SK-N-SH (cell line): ENCODE data around the gene DHRS12. TPM values are rescaled to one million over a fixed set of nuclear protein-coding genes. Genes with fewer than 3 reads are reported as not detected.

Experiments
- CTCF ChIA-PET: fragments of 300-600, 350-600 bp; formaldehyde crosslinking; extraction: SDS; loops from one replicate; lab custom pipeline; 2021; lab: Yijun Ruan, JAX
- POLR2A ChIA-PET: fragments of 350-600 bp; sonication (Branson Sonifier 250); formaldehyde crosslinking; extraction: SDS; loops from one replicate; lab custom pipeline; 2020; ENCODE audit warnings: antibody characterized with exemption, inconsistent platforms; lab: Yijun Ruan, JAX
- DNase-seq: peaks from one replicate; pipeline ENCODE4 v3.0.0; 2012
- H2AFZ ChIP-seq: fragments of 200-600 bp; sonication (generic); 2 replicates; pipeline ENCODE4 v1.8.1; 2016; ENCODE audit warnings: antibody characterized with exemption, mild to moderate bottlenecking, low read depth
- H3F3A ChIP-seq: fragments of 200-600 bp; sonication (generic); replicated peaks from 2 replicates; pipeline ENCODE3; 2016; ENCODE audit warnings: antibody characterized with exemption, mild to moderate bottlenecking; ENCODE audit not compliant: insufficient read depth
- H3K27ac ChIP-seq, 2 experiments: fragments of 200-500 bp in 1 of 2; fragments of 200-600 bp in 1 of 2; sonication (Bioruptor generic) in 1 of 2; sonication (generic), shearing (Covaris generic) in 1 of 2; 2 replicates each; pipeline versions ENCODE4 v1.5.1 to v1.6.1; 2014 to 2016; ENCODE audit warnings: low read depth in 2 of 2, inconsistent platforms in 1 of 2, low read length in 1 of 2, mild to moderate bottlenecking in 1 of 2, mixed read lengths in 1 of 2
- H3K27me3 ChIP-seq: fragments of 200-600 bp; sonication (generic), shearing (Covaris generic); 2 replicates; pipeline ENCODE4 v1.6.1; 2016; ENCODE audit warnings: mixed run types; ENCODE audit not compliant: insufficient read depth
- H3K36me3 ChIP-seq, 2 experiments: fragments of 200-500 bp in 1 of 2; fragments of 200-600 bp in 1 of 2; sonication (Bioruptor generic) in 1 of 2; sonication (generic) in 1 of 2; replicated peaks in 1 of 2; 2 replicates each; pipeline versions ENCODE3 to v1.5.1; 2014 to 2016; ENCODE audit warnings: low read length in 1 of 2, mild to moderate bottlenecking in 1 of 2; ENCODE audit not compliant: insufficient read depth in 2 of 2, control insufficient read depth in 1 of 2
- H3K4me1 ChIP-seq, 2 experiments: fragments of 200-500 bp in 1 of 2; fragments of 200-600 bp in 1 of 2; sonication (Bioruptor generic) in 1 of 2; sonication (generic), shearing (Covaris generic) in 1 of 2; 2 replicates each; pipeline versions ENCODE4 v1.5.1 to v1.6.1; 2014 to 2016; ENCODE audit warnings: low read depth in 1 of 2, low read length in 1 of 2, mixed run types in 1 of 2; ENCODE audit not compliant: insufficient read depth in 2 of 2, control insufficient read depth in 1 of 2
- H3K4me2 ChIP-seq: fragments of 200-600 bp; sonication (generic), shearing (Covaris generic); 2 replicates; pipeline ENCODE4 v1.6.1; 2017; ENCODE audit warnings: mixed run types
- H3K4me3 ChIP-seq, 2 experiments: fragments of 200-500 bp in 1 of 2; fragments of 200-600 bp in 1 of 2; sonication (Bioruptor generic) in 1 of 2; sonication (generic), shearing (Covaris generic) in 1 of 2; 2 replicates each; pipeline versions ENCODE4 v1.5.1 to v1.8.1; 2014 to 2016; ENCODE audit warnings: low read depth in 2 of 2, inconsistent platforms in 1 of 2, low read length in 1 of 2, mild to moderate bottlenecking in 1 of 2, mixed read lengths in 1 of 2, moderate library complexity in 1 of 2
- H3K79me2 ChIP-seq: fragments of 200-600 bp; sonication (generic); 2 replicates; pipeline ENCODE4 v1.8.1; 2017; ENCODE audit warnings: mild to moderate bottlenecking; ENCODE audit not compliant: insufficient read depth
- H3K9ac ChIP-seq: fragments of 200-600 bp; sonication (generic); 2 replicates; pipeline ENCODE4 v1.6.1; 2017; ENCODE audit warnings: mixed run types
- H3K9me2 ChIP-seq: fragments of 200-600 bp; sonication (generic); 2 replicates; pipeline ENCODE4 v1.6.1; 2017; ENCODE audit warnings: mixed run types
- H3K9me3 ChIP-seq: fragments of 200-600 bp; sonication (generic); 2 replicates; pipeline ENCODE4 v1.6.1; 2017; ENCODE audit warnings: mixed run types, mild to moderate bottlenecking, moderate library complexity
- H4K20me1 ChIP-seq: fragments of 200-600 bp; sonication (generic); 2 replicates; pipeline ENCODE4 v1.6.1; 2017; ENCODE audit warnings: mild to moderate bottlenecking, mixed run types; ENCODE audit not compliant: insufficient read depth
- EP300 ChIP-seq, 2 experiments: IDR thresholded peaks; 2 replicates each; pipeline versions ENCODE4 v1.4.0 to v1.6.1; 2012; ENCODE audit warnings: borderline replicate concordance in 1 of 2, low read depth in 1 of 2, low read length in 1 of 2
- EZH2phosphoT487 ChIP-seq: fragments of 200-600 bp; sonication (generic); IDR thresholded peaks from 2 replicates; pipeline ENCODE4 v1.6.1; 2017; ENCODE audit warnings: low read depth, mixed run types, mild to moderate bottlenecking, antibody characterized with exemption, moderate library complexity, borderline replicate concordance
- FOSL2 ChIP-seq: IDR thresholded peaks from 2 replicates; pipeline ENCODE4 v1.4.0; 2012; ENCODE audit warnings: low read depth, mild to moderate bottlenecking, moderate library complexity, borderline replicate concordance
- JUND ChIP-seq: IDR thresholded peaks from 2 replicates; pipeline ENCODE4 v1.4.0; 2012
- NFIC ChIP-seq: IDR thresholded peaks from 2 replicates; pipeline ENCODE4 v1.4.0; 2012; ENCODE audit warnings: borderline replicate concordance
- NRF1 ChIP-seq: IDR thresholded peaks from 2 replicates; pipeline ENCODE4 v1.6.1; 2012; ENCODE audit warnings: low read depth, mild to moderate bottlenecking, low read length
- PBX3 ChIP-seq: IDR thresholded peaks from 2 replicates; pipeline ENCODE4; 2012
- RCOR1 ChIP-seq: fragments of 150-350 bp; IDR thresholded peaks from 2 replicates; pipeline ENCODE4 v1.6.1; 2017; ENCODE audit warnings: antibody characterized with exemption, low read length
- RFX5 ChIP-seq: IDR thresholded peaks from 2 replicates; pipeline ENCODE4 v1.6.1; 2012; ENCODE audit warnings: mild to moderate bottlenecking, improper control_type of control experiment, low read length
- RXRA ChIP-seq: IDR thresholded peaks from 2 replicates; pipeline ENCODE4 v1.4.0; 2012; ENCODE audit warnings: low read depth, mild to moderate bottlenecking, borderline replicate concordance
- SIN3A ChIP-seq: IDR thresholded peaks from 2 replicates; pipeline ENCODE4 v1.6.1; 2012; ENCODE audit warnings: low read depth, mild to moderate bottlenecking, low read length, moderate library complexity, borderline replicate concordance
- TCF12 ChIP-seq: IDR thresholded peaks from 2 replicates; pipeline ENCODE4 v1.4.0; 2012
- TEAD4 ChIP-seq: IDR thresholded peaks from 2 replicates; pipeline ENCODE4 v1.4.0; 2012; ENCODE audit warnings: mild to moderate bottlenecking, borderline replicate concordance; ENCODE audit not compliant: insufficient read depth
- WGBS: methylation state at CpG from one replicate; pipeline ENCODE4 v1.1.6; 2017; ENCODE audit warnings: low lambda C conversion rate; 5-methylcytosine and 5-hydroxymethylcytosine counted together
- polyA plus RNA-seq, 3 experiments: library from polyadenylated mRNA; depleted of rRNA; stranded (reverse); fragments of >200 nt; gene quantifications; 2 replicates each; pipeline ENCODE4 v1.2.3, GENCODE V29; 2012
- TF ChIP-seq, protein P1 (sequence below): IDR thresholded peaks from 2 replicates; pipeline ENCODE4 v1.4.0; 2012; ENCODE audit warnings: low read depth

The DHRS12 gene
- polyA plus RNA-seq, 1 of the 3 experiments (the other 2 are of a cell fraction) = 9.6 TPM

GRCh38 chr13:51839711-51840540, 36.0 kb upstream of the DHRS12 start:
- Histone ChIP-seq H3K79me2 (no peaks in the 10 kb centered on the region), H3K4me2 (no peak overlapping the region), H3K9me3 (no peaks in the 10 kb centered on the region), H3K36me3 (no peaks in the 10 kb centered on the region), H2AFZ (no peak overlapping the region), H3K4me1 (peaks cover 0 to 8% of the 10 kb centered on the region in 2 experiments; a peak in 1 of 4 replicates), H3K27me3 (no peaks in the 10 kb centered on the region), H3K9me2 (no peaks in the 10 kb centered on the region), H4K20me1 (no peaks in the 10 kb centered on the region), H3K9ac (no peak overlapping the region), H3F3A (no peaks in the 10 kb centered on the region), H3K27ac (no peak overlapping the region), H3K4me3 (no peak overlapping the region)
- DNase-seq = no peak
- TF ChIP-seq SIN3A (no peak), RXRA (no peak), EP300 (IDR thresholded peaks at IDR 0.05; ENCODE audit: borderline replicate concordance in 1 of 2, low read depth in 1 of 2, low read length in 1 of 2) (no peak), NFIC (no peak), PBX3 (no peak), TEAD4 (no peak), RCOR1 (no peak)
- TF ChIP-seq, protein P1, sequence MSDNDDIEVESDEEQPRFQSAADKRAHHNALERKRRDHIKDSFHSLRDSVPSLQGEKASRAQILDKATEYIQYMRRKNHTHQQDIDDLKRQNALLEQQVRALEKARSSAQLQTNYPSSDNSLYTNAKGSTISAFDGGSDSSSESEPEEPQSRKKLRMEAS = no peak
- WGBS = 89% methylated on average over 10 of the region's 10 CpGs
- ChIA-PET CTCF (no interaction called here), POLR2A (no interaction called here)

- H3K9me2 ChIP-seq = no peaks in the 10 kb centered on the region
- no peak overlapping the region for H3K4me3 ChIP-seq
- no peaks in the 10 kb centered on the region; the same call in 1 of the 2 replicates for H3K27me3 ChIP-seq
- ChIA-PET CTCF (interaction anchor here (1.5 to 7.2 kb wide), 2 partner anchors 8 to 11 kb away, joined by 5 to 36 read pairs; partner anchors contain the start of gene TMEM272), POLR2A (no interaction called here)
- H3F3A ChIP-seq = no peaks in the 10 kb centered on the region
- H3K9me3 ChIP-seq = no peaks in the 10 kb centered on the region
- H3K36me3 ChIP-seq = no peaks in the 10 kb centered on the region
- 0 out of 2 replicates have a peak overlapping the region, but pooled peaks have one; percentile 21 for H3K4me2 ChIP-seq
- H3K79me2 ChIP-seq = no peaks in the 10 kb centered on the region
- no peak overlapping the region; a peak in 1 of 4 replicates for H3K27ac ChIP-seq
- H4K20me1 ChIP-seq = no peaks in the 10 kb centered on the region
- no peak overlapping the region for H2AFZ ChIP-seq
- no peak for DNase-seq
- H3K9ac ChIP-seq = no peak overlapping the region
- H3K4me1 ChIP-seq = peaks cover 2 to 8% of the 10 kb centered on the region in 2 experiments; a peak in 1 of 4 replicates
- WGBS = 48% methylated on average over 8 of the region's 8 CpGs
- TF ChIP-seq FOSL2 (peak; percentile 34; the same call in 1 of the 2 replicates), JUND (0 out of 2 replicates have a peak, but pooled peaks have one; percentile 9), NRF1 (no peak), EZH2phosphoT487 (no peak), RFX5 (no peak), TCF12 (peak; percentile 33; the same call in 1 of the 2 replicates)
Observed at GRCh38 chr13:51838240-51838846, 34.4 kb upstream of the DHRS12 start.
